HG02759 (cell line): ENCODE results near the gene CMTM3.
"Not testable (repeated sequence)": the region's sequence is repeated elsewhere in the genome, so short reads cannot be mapped to it uniquely, and the experiment has no call there.

Source experiments
- ATAC-seq: cut with Tn5 transposase; IDR thresholded peaks from one replicate; pipeline ENCODE4 v1.9.1; 2021; ENCODE audit warnings: mild to moderate bottlenecking, moderate library complexity; ENCODE audit not compliant: unreplicated experiment

The CMTM3 gene, protein sequence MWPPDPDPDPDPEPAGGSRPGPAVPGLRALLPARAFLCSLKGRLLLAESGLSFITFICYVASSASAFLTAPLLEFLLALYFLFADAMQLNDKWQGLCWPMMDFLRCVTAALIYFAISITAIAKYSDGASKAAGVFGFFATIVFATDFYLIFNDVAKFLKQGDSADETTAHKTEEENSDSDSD

DNA sequence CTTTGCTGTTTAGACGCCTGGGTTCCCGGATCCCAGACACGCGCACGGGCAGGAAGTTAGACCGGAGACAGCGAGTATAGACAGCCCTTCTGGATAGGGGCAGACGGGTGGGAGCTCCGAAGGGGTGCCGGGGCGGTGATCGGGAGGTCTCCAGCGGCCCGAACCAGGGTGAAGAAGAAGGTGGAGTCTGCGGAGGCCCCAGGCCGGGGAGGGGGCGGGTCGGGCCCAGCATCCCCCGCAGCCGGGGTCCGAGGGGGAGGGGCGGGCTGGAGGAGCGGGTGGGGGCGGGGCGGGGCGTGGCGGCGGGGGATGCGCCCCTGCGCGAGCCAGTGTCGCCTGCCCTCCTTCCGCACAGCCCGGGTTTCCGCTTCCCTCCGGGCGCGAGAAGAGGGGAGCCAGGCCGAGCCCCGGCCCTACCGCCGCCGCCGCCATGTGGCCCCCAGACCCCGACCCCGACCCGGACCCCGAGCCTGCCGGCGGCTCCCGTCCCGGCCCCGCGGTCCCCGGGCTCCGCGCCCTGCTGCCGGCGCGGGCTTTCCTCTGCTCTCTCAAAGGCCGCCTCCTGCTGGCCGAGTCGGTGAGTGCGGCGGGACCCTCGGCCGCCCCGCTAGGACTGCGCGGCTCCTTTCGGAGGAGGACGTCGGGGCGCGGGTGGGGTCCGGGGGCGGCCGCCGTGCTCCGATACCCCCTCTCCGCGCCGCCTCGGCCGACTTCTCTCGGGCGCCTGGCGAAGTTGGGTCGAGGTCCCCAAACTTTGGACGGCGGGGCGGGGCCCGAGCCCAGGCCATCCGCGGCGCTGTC lies at the start of gene CMTM3:
Gene CMTM3 (plus strand): TSS at position 329 of the 801 bp plus-strand sequence. CDS start 102 bp downstream, at position 431.
- peak; percentile 67 for ATAC-seq

DNA sequence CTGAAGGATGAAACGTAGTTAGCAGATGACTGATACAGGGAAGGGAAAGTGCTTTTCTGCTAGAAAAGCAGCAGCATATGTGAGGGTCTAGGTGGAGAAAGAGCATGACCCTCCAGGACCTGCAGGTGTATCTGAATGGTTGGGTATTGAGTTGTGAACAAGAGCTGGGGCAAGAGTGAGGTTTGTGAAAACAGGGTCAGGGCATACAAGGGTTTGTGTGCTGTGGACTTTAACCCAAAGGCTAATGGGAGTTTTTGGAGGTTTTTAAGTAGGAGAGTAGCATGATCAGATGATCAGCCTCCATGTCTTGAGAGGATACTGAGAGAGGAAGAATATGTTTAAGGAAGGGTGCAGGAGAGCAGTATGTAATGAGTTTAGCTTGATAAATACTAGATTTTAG lies 44.4 kb upstream of the CMTM3 start:
- ATAC-seq = no peak

DNA sequence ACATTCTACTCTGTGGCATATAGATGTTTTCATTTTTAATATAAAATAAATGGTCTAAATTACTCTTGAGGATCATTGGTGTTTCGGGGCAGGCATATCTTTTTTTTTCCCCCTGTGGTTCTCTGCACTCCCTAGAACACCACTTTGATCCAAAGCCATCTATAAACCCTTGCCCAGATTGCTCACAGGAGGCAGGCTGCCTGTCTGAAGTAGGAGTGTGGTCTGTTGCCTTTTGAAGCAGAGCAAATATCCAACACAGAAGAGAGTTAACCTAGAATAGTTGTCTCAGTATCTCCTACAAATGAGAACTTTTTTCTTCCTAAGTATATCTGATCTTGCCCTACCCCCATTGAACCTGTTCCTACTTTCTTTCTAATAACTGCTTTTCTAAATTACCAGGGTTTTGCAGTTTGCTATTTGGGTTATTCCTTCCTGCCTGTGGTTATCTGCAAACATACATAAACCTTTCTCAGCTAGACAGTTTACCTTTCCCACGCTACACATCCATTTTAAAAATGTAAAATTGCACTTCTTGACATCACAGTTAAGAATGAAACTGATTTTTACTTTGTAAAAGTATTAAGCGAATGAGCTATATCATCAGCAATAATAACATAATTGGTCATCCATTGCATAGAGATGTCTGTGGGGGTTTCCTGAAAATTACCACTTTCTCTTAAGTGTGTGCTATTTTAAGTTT lies 43.0 kb upstream of the CMTM3 start:
- ATAC-seq = no peak

DNA sequence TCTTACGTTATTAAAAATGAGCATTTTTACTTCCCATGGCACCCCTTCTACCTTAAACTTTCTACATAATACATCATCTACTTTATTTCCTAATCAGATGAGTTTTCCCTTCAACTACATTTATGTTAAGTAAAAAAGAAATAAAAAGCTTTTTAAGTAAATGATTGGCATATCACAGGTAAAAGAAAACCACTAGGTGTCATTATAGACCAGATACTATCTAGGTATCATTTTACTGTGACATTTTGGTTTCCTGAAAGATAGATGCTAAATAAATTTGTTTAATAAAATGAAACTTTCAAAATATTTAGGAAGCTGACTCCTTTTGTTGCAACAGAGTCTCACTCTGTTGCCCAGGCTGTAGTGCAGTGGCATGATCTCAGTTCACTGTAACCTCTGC lies 42.1 kb upstream of the CMTM3 start:
- no peak for ATAC-seq

DNA sequence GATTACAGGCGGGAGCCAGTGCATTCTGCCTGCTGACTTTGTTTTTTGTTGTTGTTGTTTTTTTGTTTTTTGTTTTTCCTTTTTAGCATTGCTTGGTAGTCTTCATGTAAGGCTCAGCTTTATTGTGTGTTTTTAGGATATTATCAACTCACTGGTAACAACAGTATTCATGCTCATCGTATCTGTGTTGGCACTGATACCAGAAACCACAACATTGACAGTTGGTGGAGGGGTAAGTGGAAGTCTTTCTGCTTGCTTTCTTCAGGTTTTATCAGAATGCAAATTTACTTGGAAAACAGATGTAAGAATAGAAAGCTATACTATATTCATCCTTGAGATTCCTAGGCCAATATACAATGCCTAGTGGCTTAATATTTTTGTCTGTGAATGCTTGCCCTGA lies 41.5 kb upstream of the CMTM3 start:
- ATAC-seq = no peak

DNA sequence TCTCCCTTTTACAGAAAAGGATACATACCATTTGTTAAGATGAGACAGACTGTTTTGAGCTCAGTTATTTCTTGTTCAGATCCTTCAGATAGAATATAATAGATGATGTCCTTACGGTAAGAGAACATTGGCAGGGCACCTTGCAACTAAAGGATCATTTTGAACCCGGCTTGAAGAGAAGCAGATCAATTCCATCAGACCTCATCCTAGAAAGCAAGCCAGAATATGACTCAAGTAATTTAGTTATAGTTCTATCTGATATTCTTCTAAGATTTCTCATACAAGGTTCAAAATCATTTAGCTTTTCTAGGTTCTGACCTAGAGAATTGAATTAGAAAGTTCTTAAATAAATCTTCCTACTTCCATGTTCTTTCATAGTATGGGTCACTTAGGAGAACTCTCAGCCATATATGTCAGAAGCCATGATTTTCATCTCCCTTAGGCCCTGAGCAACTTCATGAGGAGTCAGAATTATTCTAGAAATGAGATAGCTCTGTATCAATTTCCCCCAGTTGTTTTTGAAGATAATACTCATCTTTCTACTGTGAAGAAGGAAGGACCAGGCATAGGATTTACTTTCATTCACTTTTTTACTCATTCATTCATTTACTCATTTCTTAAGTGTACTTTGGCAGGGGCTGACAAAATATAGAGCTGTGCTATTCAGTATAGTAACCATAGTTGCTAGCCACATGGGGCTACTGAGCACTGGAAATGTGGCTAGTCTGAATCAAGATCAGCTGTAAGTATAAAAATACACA lies 40.8 kb upstream of the CMTM3 start:
- ATAC-seq = no peak

DNA sequence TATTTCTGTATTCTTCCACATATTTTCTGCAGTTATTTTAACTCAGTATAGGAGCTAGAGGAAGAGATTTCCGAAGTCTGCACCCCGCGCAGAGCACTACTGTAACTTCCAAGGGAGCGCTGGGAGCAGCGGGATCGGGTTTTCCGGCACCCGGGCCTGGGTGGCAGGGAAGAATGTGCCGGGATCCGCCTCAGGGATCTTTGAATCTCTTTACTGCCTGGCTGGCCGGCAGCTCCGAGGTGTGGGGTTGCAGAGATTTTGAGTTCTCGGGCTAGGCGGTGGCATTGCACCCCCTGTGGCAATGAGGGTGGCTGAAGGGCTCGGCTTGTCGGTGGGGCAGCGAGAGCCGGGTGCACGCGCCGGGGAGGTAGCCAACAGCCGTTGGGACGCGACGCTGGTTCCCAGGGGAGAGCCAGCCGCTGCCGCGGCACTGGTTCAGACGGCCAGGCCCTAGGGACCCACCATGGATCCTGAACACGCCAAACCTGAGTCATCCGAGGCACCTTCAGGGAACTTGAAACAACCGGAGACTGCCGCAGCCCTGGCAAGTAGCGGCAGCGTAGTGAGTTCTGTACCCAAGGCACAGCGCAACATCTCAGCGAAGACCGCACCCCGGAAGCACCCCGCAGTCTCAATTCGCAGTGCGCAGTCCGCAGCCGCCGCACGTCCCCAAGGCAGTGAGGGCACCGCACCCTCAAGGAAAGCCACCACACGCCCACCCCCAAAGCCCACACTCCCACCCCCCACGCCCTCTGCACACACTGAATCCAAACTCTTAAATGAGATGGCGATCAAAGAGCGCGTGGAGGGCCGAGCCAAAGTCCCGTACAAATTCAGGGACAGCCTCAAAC lies 38.2 kb upstream of the CMTM3 start, which contains the start of gene CMTM1:
Gene CMTM1 (plus strand): TSS at position 389 of the 851 bp plus-strand sequence. CDS start 75 bp downstream, at position 464.
- no peak for ATAC-seq

DNA sequence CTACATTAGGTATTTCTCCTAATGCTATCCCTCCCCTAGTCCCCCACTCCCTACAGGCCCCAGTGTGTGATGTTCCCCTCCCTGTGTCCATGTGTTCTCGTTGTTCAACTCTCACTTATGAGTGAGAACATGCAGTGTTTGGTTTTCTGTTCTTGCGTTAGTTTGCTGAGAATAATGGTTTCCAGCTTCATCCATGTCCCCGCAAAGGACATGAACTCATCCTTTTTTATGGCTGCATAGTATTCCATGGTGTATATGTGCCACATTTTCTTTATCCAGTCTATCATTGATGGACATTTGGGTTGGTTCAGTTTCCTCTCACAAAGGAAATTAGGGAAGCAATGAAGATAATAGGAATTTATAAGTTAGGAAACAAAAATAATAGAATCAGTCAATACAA lies 37.2 kb upstream of the CMTM3 start:
- ATAC-seq = not testable (repeated sequence)

DNA sequence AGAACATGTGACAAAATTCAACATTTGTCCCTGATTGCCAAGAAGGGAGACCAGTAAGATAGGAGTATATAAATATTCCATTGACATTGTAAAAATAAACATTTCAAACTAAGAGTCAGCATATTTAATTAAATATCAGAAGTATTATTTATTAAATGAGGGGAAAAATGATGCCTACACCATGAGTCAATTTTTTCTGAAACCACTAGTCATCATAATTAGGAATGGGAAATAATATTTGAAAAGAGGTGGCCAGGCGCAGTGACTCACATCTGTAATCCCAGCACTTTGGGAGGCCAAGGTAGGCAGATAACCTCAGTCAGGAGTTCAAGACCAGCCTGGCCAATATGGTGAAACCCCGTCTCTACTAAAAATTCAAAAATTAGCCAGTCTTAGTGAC lies 36.1 kb upstream of the CMTM3 start:
- ATAC-seq = no peak

DNA sequence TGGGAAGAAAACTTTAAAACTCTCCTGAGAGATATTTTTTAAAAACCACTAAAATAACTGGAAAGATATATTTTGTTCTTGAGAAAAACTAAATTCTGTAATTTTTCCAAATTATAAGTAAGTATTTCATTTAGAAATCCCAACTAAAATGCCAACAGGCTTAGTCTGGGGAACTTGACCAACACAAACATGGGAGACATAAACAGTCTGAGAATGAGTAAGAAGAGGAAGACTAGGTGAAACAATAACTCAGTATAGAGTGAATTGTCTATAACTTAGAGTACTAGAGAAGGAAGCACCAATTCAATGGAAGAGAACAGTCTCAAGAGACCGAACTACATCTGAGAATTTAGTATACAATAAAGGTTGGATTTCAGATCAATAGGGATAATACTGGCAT lies 35.4 kb upstream of the CMTM3 start:
- no peak for ATAC-seq

DNA sequence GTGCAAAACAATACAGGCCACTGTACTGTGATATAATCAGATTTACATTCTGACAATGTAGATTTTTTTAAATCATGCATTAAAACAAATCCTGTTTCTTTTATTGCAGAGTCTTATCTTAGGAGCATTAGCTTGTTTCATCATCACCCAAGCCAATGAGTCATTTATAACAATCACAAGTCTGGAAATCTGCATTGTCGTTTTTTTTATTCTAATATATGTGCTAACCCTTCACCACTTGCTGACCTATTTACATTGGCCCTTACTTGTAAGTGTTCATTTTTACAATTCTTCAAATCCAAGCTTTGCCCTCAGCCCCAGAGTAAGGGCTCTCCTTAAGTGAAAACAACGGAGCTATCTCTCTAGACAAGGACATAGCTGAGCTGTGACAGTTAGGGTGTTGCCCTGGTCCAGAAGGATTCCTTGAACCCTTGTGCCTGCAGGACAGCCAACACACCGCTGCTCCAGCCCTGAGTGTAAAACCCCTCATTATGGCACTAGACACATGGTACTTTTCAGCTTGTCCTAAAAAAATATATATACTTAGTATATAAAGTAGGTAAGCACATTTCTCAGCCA lies 34.6 kb upstream of the CMTM3 start:
- ATAC-seq = no peak

DNA sequence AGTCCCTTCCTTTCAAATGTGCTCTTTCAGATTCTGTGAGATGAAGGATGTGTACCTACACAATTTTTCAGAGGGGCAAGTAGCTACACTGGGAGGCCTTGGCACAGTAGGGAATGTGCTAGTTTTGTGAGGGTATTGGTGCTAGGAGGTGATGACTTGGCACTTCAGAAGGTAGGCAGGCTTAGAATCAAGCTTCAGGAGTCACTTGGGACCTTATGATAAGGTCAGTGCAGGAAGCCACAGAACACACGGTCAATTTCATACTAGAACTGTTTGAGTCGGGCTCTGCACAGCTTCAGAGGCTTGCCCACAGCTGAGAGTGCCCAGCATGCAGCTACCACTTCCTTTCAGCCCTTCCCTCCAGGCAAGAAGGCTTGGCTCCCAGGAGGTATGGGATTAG lies 32.1 kb upstream of the CMTM3 start:
- ATAC-seq = no peak

DNA sequence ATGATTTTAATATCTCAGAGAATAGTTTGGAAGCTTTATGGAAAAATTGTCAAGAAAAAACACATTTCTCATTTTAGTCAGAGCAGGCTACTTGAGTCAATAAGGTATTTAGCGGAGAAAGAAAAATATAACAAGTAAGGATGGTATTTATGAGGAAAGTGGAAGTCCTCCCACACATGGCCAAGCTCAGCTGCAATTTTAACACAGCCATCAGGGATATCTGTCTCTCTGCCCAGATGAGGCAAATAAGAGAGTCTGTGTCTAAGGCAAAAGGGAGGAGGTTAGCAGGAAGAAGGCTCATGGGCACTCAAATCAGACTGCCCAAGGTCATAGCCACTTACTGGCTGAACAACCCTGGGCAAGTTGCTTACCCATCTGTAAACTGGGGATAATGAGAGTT lies 30.4 kb upstream of the CMTM3 start:
- no peak for ATAC-seq

DNA sequence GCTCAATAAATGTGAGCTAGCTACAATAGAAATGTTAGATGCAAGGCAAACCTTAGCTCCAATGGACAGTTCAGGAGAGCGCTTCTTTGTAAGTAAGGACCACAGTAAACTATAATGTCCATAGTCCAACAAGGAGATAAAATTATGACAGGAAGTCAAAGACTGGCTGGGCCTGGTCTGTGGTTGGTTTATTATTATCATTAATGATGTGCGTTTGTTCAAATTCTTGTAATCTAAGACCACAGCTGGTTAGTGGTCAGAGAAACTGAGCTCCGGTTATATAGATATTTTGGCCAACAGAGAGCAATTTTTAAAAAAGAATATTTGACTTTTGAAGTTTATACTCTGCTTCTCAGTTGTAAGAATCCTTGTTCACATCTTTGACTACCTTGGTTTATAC lies 30.0 kb upstream of the CMTM3 start:
- no peak for ATAC-seq

DNA sequence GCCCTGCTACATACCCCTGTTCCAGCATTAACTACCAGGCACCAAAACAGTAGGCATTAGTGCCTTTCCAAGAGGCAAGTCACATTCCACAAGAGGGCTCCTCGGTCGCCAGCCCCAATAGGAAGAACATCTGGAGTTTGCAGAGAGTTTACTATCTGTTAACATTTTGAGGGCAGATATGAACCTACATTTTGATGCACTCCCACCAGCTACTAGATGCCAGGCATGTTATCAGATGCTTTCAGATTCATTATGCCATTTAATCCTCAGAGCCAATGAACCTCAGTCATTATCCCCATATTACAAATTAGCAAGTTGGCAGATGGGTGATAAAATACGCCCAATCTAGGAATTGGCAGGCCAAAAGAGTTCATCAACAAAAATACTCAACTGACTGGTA lies 29.4 kb upstream of the CMTM3 start:
- ATAC-seq = no peak

DNA sequence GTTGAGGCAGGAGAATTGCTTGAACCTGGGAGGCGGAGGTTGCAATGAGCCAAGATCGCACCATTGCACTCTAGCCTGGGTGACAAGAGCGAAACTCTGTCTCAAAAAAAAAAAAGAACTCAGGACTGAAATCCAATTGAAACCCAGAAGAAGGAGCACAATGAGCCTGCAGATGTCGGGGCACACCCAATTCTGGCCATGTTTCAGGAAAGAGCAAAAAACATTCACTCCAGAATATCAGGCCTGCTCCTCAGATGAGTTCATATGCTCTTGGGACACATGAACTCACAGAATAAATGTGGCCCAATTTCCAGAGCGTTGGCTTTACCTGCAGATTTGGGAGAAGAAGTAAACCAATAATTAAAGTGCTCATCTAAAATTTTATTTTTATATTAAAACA lies 28.2 kb upstream of the CMTM3 start:
- ATAC-seq = no peak

DNA sequence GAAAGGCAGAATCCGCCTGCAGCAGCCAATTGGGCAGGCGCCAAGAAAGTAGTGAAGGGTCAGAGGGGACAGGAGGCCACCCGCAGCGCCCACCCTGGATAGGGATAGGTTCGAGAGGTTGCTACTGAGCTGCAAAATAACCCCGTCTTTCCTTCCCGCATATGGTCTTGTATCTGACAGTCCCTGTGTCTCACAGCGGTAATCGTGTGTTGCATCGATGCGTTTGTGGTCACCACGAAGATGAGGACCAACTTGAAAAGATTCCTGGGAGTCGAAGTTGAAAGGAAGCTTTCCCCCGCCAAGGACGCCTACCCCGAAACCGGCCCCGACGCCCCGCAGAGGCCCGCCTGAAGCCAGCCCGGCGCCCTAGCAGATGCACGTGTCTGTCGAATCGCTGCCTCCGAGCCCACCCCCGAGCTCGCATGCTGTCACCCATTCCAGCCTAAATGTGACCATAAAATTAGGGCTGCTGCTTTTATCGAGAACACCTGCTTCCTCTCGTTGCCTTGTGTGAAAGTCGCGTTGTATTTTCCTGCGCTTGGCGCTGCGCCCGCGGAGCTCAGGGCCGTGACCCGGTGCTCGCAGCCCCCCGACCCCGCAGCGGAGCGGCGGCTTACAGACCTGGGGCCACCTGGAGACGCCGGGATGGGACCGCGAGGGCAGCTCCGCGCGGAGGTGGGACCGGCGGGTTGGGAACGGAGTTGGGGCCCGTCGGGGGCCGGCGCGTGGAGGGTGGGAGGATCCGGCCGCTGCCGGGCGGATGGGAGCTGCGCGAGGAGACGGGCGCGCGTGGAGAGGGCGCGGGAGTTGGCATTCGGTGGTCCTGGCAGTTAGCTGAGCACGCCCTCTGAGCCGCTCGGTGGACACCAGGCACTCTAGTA lies 25.6 kb upstream of the CMTM3 start, which contains the start of gene CMTM2:
Gene CMTM2 (plus strand): TSS at position 813 of the 881 bp plus-strand sequence. CDS start 145 bp downstream, outside the sequence.
- ATAC-seq = no peak

DNA sequence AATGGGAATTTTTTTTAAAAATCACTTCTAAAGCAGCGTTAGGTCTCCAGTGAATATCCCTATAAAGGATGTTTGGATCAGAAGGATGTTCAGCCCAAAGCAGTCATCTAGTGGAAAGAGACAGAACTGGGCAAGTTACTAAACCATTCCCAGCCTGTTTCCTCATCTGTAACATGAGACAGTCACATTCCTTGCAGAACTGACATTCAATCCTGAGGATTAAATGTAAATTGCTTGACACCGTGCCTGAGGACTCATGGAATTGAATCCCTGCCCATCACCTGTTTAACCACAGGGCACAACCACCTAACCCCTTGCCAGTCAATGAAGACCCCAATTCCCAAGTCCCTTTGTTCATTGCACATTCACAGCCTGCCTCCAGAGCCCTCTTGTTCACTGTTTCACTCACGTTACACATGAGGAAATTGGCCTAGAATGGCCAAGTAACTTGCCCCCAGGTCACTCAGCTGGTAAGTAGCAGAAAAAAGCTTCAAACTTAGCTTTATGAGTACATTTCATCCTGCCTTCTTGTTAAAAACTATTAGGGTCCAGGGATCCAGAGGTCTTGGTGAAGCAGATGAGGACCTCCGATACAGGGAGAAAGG lies 23.8 kb upstream of the CMTM3 start:
- ATAC-seq = no peak
